Neural crest cell (in vitro differentiated cells): ENCODE data around the gene EFCAB14. TPM values are rescaled to one million over a fixed set of nuclear protein-coding genes. Genes with fewer than 3 reads are reported as not detected.

Experiments
- DNase-seq: peaks from one replicate; pipeline ENCODE4 v3.0.0; 2021; ENCODE audit warnings: low read depth, mixed read lengths, low spot score
- H3K27ac Mint-ChIP-seq: one replicate; pipeline ENCODE4 v1.8.0; 2021; ENCODE audit warnings: mild to moderate bottlenecking, mixed read lengths; ENCODE audit not compliant: unreplicated experiment
- H3K27me3 Mint-ChIP-seq: 2 replicates; pipeline ENCODE4 v1.8.0; 2021; ENCODE audit warnings: low read depth, mild to moderate bottlenecking, mixed read lengths
- H3K36me3 Mint-ChIP-seq: 2 replicates; pipeline ENCODE4 v1.8.0; 2021; ENCODE audit warnings: low read depth, mild to moderate bottlenecking, mixed read lengths
- H3K4me1 Mint-ChIP-seq: 2 replicates; pipeline ENCODE4 v1.8.0; 2021; ENCODE audit warnings: mixed read lengths
- H3K4me3 Mint-ChIP-seq: one replicate; pipeline ENCODE4 v1.8.0; 2021; ENCODE audit warnings: mild to moderate bottlenecking, mixed read lengths
- H3K9me3 Mint-ChIP-seq: 2 replicates; pipeline ENCODE4 v1.8.0; 2021; ENCODE audit warnings: mixed read lengths
- CTCF ChIP-seq: fragments of 200-600 bp; sonication (generic); conservative IDR thresholded peaks from 2 replicates; pipeline ENCODE4 v1.5.0; 2021; ENCODE audit warnings: antibody characterized with exemption, mild to moderate bottlenecking
- total RNA-seq: library from RNA; stranded (reverse); gene quantifications from 2 replicates; pipeline ENCODE4 v1.2.1, GENCODE V29; 2021

EFCAB14 gene
- total RNA-seq, 1 donor from 2014 or later = 33.1 TPM

DNA sequence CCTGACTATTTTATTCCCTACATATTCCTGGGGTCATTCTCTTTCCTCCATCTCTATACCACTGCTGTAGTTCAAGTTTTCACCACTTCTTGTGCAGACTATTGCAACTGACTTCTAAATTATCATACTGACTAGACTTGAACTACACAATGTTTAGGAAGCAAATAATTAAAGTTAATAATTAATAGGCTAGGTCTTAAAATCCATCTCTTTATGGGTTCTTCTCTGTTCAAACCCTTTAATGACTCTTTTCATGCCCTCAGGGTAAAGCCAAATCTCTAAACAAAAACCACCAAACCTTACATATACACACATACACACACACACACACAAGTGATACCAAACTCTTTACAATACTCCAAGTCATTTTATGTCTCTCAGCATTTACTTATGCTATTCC, 80.0 kb downstream of the EFCAB14 start:
- Mint-ChIP-seq H3K27me3 (no peaks in the 10 kb centered on the region), H3K27ac (no peak overlapping the region), H3K4me1 (no peaks in the 10 kb centered on the region), H3K9me3 (no peaks in the 10 kb centered on the region), H3K36me3 (peaks cover 8% of the 10 kb centered on the region), H3K4me3 (no peak overlapping the region)
- no peak for DNase-seq
- no peak for TF ChIP-seq CTCF

DNA sequence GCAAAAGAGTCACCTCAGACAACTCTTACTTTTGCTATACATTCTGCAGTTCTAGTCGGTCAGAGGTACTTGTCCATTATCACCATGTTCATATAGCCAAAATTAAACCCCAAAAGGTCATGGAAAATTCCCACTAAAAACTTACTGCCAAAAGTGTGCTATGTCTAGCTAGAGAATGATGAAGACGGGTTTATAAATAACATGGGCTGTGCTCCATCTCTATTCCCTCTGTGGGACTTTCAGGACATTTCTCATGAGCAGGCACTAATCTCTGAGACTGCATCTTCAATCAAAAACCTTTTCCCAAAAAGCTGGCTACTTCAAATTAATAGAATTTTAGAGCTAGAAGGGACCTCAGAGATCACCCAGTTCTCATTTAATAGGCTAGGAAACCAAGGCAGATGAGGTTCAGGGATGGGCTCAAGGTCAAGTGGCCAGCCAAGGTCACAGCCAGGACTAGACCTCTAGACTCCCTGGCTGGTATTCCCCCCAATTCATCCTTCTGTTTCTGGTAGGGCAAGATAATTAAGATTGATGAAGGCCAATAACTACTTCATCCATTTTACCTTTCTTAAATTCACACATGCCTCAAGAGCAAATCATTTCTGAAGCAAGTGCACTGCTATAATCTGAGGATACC, 81.3 kb downstream of the EFCAB14 start:
- H3K4me3 Mint-ChIP-seq = no peak overlapping the region
- no peaks in the 10 kb centered on the region for H3K4me1 Mint-ChIP-seq
- no peak overlapping the region for H3K27ac Mint-ChIP-seq
- no peaks in the 10 kb centered on the region for H3K9me3 Mint-ChIP-seq
- no peak for TF ChIP-seq CTCF
- no peaks in the 10 kb centered on the region for H3K27me3 Mint-ChIP-seq
- DNase-seq = no peak
- peaks cover 8% of the 10 kb centered on the region for H3K36me3 Mint-ChIP-seq

- H3K4me1 Mint-ChIP-seq = no peaks in the 10 kb centered on the region
- no peak for TF ChIP-seq CTCF
- H3K9me3 Mint-ChIP-seq = no peaks in the 10 kb centered on the region
- peaks cover 3% of the 10 kb centered on the region for H3K36me3 Mint-ChIP-seq
- H3K4me3 Mint-ChIP-seq = no peak overlapping the region
- H3K27me3 Mint-ChIP-seq = no peaks in the 10 kb centered on the region
- DNase-seq = no peak
- H3K27ac Mint-ChIP-seq = no peak overlapping the region
Observed at GRCh38 chr1:46635205-46635604, 83.7 kb downstream of the EFCAB14 start.

GRCh38 chr1:46630719-46631118, 88.2 kb downstream of the EFCAB14 start:
- Mint-ChIP-seq H3K4me3 (no peak overlapping the region), H3K4me1 (no peaks in the 10 kb centered on the region), H3K9me3 (no peaks in the 10 kb centered on the region), H3K27ac (no peak overlapping the region), H3K36me3 (peaks cover 8% of the 10 kb centered on the region), H3K27me3 (no peaks in the 10 kb centered on the region)
- DNase-seq = no peak
- no peak for TF ChIP-seq CTCF

Other genes starting within 250 kb of the EFCAB14 start
- not detected in 2 replicates for gene DMBX1, start 229.3 kb downstream of the EFCAB14 start, total RNA-seq
- not detected in 2 replicates for gene KNCN, start 167.5 kb downstream of the EFCAB14 start, total RNA-seq
- 28.0 and 30.9 TPM in 2 replicates for gene MKNK1, start 114.8 kb downstream of the EFCAB14 start, total RNA-seq
- gene MOB3C, start 102.3 kb downstream of the EFCAB14 start, total RNA-seq = 3.2 and 4.1 TPM in 2 replicates
- 67.8 and 69.3 TPM in 2 replicates for gene ATPAF1, start 50.8 kb downstream of the EFCAB14 start, total RNA-seq
- 0.26 TPM in 1 of 2 replicates, not detected in the other for gene TEX38, start 47.3 kb downstream of the EFCAB14 start, total RNA-seq
- not detected in 2 replicates for gene CYP4B1, start 79.9 kb upstream of the EFCAB14 start, total RNA-seq
- not detected in 2 replicates for gene CYP4A11, start 222.4 kb upstream of the EFCAB14 start, total RNA-seq